SK-N-MC (cell line): ENCODE data around the gene TMEM271.

ENCODE experiments used
- DNase-seq: peaks from one replicate; pipeline ENCODE4 v3.0.0-alpha.2; 2011; ENCODE audit warnings: low read depth, low spot score
- H3K27ac ChIP-seq: fragments of 200-600 bp; sonication (generic); 2 replicates; pipeline ENCODE4 v1.5.1; 2016; ENCODE audit warnings: mixed run types
- H3K36me3 ChIP-seq: fragments of 200-600 bp; sonication (generic); 2 replicates; pipeline ENCODE4 v1.6.1; 2017; ENCODE audit warnings: antibody characterized with exemption, low read length, mixed read lengths; ENCODE audit not compliant: insufficient read depth
- H3K4me3 ChIP-seq: fragments of 200-600 bp; sonication (generic); 2 replicates; pipeline ENCODE4 v1.5.1; 2016
- H3K9ac ChIP-seq: fragments of 200-600 bp; sonication (generic); 2 replicates; pipeline ENCODE4 v1.8.0; 2017; ENCODE audit warnings: mixed run types, mixed read lengths; ENCODE audit not compliant: insufficient read length
- H3K9me3 ChIP-seq: fragments of 200-600 bp; sonication (generic); 2 replicates; pipeline ENCODE4 v1.6.1; 2017; ENCODE audit warnings: low read depth, mild to moderate bottlenecking, antibody characterized with exemption, low read length, moderate library complexity, mixed read lengths
- EZH2 ChIP-seq: fragments of 200-600 bp; sonication (generic); IDR thresholded peaks from one replicate; pipeline ENCODE4 v1.6.1; 2017; ENCODE audit warnings: antibody characterized with exemption
- FOXP2 ChIP-seq: optimal IDR thresholded peaks from 2 replicates; pipeline ENCODE3; 2011; ENCODE audit warnings: mild to moderate bottlenecking, moderate library complexity; ENCODE audit not compliant: insufficient read depth; ENCODE audit errors: extremely low read length, control extremely low read depth
- POLR2AphosphoS5 ChIP-seq: IDR thresholded peaks from 2 replicates; pipeline ENCODE4 v1.6.1; 2012; ENCODE audit warnings: mild to moderate bottlenecking, low read depth, low read length, borderline replicate concordance

The TMEM271 gene

DNA sequence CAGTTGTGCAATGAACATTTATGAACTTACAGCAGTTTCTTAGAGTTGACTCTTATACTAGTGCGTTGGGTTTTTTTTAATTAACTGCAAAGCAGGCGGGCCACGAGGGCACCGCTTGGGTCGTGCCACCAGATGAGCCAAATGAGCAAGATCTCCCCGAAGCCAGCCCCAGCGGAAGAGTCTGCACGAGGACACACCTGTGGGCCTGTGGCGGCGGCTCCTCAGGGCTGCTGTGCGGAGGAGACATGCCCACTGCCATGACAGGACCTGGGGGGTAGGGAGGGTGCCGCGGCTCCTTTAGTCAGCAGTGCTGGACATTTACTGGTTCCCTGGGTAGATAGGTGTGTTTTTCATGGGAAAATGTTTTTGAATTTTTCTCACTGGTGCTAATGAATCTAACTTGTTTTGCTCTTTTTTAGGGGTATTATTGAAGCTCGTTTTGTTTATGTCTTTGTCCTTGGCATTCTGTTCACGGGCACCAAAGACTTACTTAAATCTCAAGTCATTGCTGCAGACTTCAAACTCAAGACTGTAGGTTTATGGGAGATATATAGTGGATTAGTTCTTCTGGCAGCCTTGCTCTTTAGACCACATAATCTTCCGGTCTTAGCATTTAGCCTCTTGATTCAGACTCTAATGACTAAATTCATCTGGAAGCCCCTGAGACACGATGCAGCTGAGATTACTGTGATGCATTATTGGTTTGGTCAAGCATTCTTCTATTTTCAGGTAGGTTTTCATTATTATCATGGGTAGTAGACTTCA lies 45.9 kb downstream of the TMEM271 start:
- peaks cover 24% of the 10 kb centered on the region for H3K36me3 ChIP-seq
- no peak for DNase-seq
- no peak overlapping the region for H3K9ac ChIP-seq
- H3K27ac ChIP-seq = no peak overlapping the region
- H3K4me3 ChIP-seq = no peak overlapping the region
- TF ChIP-seq FOXP2 (no peak), EZH2 (no peak), POLR2AphosphoS5 (no peak)
- H3K9me3 ChIP-seq = no peaks in the 10 kb centered on the region

DNA sequence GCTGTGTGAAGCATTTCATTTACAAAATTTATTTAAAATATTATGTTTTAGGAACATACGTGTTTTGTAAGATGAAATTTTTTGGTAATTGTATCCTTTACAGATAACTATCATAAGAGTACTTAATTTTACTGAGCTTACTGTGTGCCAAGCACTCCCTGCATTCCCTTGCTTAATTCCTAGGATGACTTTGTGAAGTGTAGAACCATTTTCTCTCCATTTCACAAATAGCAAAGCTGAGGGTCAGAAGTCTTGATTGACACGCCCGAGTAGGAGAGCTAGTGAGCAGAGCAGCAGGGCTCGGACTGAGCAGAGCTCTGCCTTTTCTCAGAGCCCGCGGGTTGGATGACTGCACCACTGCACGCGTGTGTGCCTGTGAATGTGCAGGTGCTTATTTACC lies 46.5 kb downstream of the TMEM271 start:
- H3K36me3 ChIP-seq = peaks cover 24% of the 10 kb centered on the region
- H3K27ac ChIP-seq = no peak overlapping the region
- TF ChIP-seq EZH2 (no peak), POLR2AphosphoS5 (no peak)
- no peak overlapping the region for H3K4me3 ChIP-seq
- DNase-seq = no peak
- no peaks in the 10 kb centered on the region for H3K9me3 ChIP-seq
- H3K9ac ChIP-seq = no peak overlapping the region

DNA sequence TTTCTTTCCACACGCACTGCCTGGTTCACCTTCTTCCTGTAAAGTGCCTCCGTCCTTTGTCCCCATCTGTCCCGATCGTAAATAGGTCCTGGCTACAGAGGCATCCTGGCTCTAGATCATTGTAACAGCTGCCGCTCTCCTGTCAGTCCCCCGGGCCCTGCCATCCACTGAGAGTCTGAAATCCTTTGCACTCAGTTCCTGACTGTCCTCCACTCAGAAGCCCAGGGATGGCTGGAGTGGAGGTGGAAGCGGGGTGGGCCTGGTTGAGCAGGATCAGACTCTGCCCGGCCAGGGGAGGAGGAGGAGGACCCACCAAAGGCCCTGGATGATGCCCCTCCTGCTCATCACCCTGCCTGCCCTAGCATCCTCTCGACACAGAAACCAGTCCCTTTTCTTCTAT lies 47.3 kb downstream of the TMEM271 start:
- no peaks in the 10 kb centered on the region for H3K9me3 ChIP-seq
- H3K36me3 ChIP-seq = peaks cover 30% of the 10 kb centered on the region
- H3K4me3 ChIP-seq = no peak overlapping the region
- TF ChIP-seq POLR2AphosphoS5 (no peak), EZH2 (no peak), FOXP2 (no peak)
- H3K9ac ChIP-seq = no peak overlapping the region
- H3K27ac ChIP-seq = no peak overlapping the region
- no peak for DNase-seq

DNA sequence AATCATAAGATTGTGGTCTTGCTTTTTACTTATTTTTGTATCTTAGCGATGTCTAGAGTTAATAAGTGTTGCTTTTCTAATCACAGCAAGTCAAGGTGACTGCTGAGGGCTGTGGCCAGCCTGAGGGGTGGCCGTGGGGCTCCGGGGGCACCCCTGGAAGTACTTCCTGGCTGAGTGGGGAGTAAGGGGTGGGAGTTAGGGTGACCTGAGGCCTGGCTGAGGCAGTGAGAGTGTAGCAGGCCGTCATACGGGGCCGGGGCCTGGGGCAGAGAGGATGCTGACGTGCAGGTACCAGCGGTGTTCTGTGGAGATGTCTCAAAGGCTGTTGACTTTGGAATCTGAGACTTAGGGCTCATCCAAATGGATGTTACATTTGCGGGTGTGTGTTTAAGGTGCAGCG lies 47.8 kb downstream of the TMEM271 start:
- Histone ChIP-seq H3K4me3 (no peak overlapping the region), H3K9me3 (no peaks in the 10 kb centered on the region), H3K27ac (no peak overlapping the region), H3K9ac (no peak overlapping the region), H3K36me3 (peaks cover 35% of the 10 kb centered on the region)
- TF ChIP-seq FOXP2 = no peak
- no peak for TF ChIP-seq EZH2
- no peak for TF ChIP-seq POLR2AphosphoS5
- no peak for DNase-seq

DNA sequence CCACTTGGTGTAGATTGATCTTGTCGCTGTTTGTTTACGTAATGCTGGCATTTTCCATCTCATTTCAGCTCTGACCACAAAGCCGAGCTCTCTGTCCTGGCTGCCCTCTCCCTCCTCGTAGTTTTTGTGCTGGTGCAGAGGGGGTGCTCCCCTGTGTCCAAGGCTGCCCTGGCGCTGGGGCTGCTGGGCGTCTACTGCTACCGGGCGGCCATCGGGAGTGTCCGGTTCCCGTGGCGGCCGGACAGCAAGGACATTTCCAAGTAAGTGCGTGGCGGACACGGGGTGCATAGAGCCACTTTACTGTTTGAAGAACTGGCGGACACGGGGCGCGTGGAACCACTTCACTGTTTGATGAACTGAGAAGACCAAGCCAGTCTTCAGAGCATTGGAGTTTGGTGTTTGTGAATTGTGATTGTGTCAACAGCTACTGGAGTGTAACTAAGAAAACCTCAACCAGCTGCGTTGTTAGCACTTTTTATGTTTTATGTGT lies 49.1 kb downstream of the TMEM271 start:
- TF ChIP-seq POLR2AphosphoS5 = no peak
- no peak for TF ChIP-seq EZH2
- no peak for TF ChIP-seq FOXP2
- DNase-seq = no peak
- peaks cover 40% of the 10 kb centered on the region; the same call in 1 of the 2 replicates for H3K36me3 ChIP-seq

DNA sequence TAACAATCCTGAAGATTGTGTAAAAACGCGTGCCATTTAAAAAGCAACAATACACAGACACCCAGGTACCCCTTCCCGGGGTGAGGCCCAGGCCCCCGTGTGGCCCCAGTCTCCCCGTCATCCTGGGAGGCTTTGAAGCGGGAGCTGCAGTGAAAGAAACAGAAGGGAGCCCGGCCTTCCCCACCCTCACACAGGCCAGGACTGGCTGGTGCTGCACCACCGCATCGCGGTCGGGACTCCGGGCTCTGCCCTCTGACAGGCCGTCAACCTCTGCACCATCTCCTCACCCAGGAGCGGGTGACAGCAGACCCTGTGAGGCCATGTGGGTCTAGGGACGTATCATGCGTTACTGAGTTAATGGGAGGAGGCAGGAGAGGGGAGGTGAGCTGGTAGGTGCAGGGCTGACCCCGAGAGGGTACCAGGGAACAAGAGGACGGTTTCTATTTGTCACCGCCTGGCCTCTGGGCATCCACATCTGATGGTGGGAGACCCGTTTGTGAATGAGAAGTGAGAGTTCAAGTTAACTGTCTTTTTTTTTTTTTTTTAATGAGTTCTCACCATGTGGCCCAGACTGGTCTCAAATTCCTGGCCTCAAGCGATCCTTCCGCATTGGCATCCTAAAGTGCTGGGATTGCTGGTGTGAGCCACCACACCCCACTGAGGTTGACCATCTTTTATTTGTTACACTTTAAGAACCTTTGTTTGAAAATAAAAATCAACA lies 49.7 kb downstream of the TMEM271 start:
- H3K36me3 ChIP-seq = peaks cover 39% of the 10 kb centered on the region; the same call in 1 of the 2 replicates
- TF ChIP-seq POLR2AphosphoS5 (no peak), FOXP2 (no peak), EZH2 (no peak)
- H3K9ac ChIP-seq = no peak overlapping the region
- no peak for DNase-seq
- no peak overlapping the region for H3K27ac ChIP-seq
- H3K4me3 ChIP-seq = no peak overlapping the region
- no peaks in the 10 kb centered on the region for H3K9me3 ChIP-seq

More for the DNA sequence above, 49.1 kb downstream of the TMEM271 start:
- H3K4me3 ChIP-seq = no peak overlapping the region
- no peak overlapping the region for H3K27ac ChIP-seq
- H3K9ac ChIP-seq = no peak overlapping the region
- H3K9me3 ChIP-seq = no peaks in the 10 kb centered on the region

DNA sequence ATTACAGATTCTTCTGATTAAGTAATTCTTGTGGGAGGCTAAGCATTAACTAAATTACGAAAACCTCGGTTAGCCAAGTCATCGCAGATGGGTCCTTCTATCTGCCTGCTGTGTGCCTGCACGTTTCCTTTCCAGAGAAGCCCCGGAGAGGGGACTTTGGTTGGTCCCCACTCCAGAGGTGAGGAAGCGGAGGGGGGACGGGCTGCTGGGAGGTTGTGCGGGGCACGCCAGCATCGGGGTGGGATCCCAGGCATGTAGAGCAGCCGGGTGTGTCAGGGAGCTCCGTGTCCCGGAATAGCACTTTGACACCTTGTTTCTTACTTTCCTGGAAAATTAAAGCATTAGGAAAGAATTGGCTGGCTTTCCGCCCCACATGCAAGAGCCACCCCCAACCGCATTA lies 50.4 kb downstream of the TMEM271 start:
- H3K36me3 ChIP-seq = peaks cover 32% of the 10 kb centered on the region; the same call in 1 of the 2 replicates
- no peak overlapping the region for H3K9ac ChIP-seq
- no peak overlapping the region for H3K27ac ChIP-seq
- H3K4me3 ChIP-seq = no peak overlapping the region
- DNase-seq = no peak
- H3K9me3 ChIP-seq = no peaks in the 10 kb centered on the region
- TF ChIP-seq FOXP2 = no peak
- no peak for TF ChIP-seq POLR2AphosphoS5

DNA sequence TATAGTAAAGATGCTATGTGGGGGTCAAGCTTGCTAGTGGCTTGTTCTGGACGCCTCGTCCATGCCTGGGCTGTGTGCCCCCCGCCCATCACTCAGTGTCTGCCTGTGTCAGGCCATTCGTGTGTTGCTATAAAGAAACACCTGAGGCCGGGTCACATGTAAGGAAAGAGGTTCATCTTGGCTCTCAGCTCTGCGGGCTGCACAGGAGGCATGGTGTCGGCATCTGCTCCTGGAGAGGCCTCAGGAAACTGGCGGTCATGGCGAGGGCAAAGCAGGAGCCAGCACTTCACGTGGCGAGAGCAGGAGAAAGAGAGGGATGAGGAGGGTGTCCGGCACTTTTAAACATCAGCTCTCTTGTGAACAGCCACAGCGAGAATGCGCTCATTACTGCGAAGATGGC lies 51.9 kb downstream of the TMEM271 start:
- no peak for TF ChIP-seq FOXP2
- H3K9me3 ChIP-seq = no peaks in the 10 kb centered on the region
- H3K36me3 ChIP-seq = peaks cover 32% of the 10 kb centered on the region; the same call in 1 of the 2 replicates
- no peak overlapping the region for H3K27ac ChIP-seq
- DNase-seq = no peak
- no peak overlapping the region for H3K9ac ChIP-seq
- H3K4me3 ChIP-seq = no peak overlapping the region
